CD4-positive, alpha-beta T cell (primary cell): ENCODE data around the gene CILP. TPM values are rescaled to one million over a fixed set of nuclear protein-coding genes. Genes with fewer than 3 reads are reported as not detected.

Experiments
- ATAC-seq: fragments of 200-7000 bp; cut with Tn5 transposase; one replicate; pipeline ENCODE4 v1.10.0; 2022; ENCODE audit warnings: mild to moderate bottlenecking; ENCODE audit not compliant: poor library complexity
- CTCF ChIA-PET: fragments of 350-600 bp; sonication (Branson Sonifier 250); formaldehyde crosslinking; loops from one replicate; lab custom pipeline; 2021; ENCODE audit warnings: antibody characterized with exemption, inconsistent platforms; lab: Charles Lee
- POLR2A ChIA-PET: fragments of 350-600 bp; sonication (Branson Sonifier 250); formaldehyde crosslinking; loops from one replicate; lab custom pipeline; 2021; ENCODE audit warnings: antibody characterized with exemption, inconsistent platforms; lab: Charles Lee
- DNase-seq, 14 experiments: peaks; one replicate each; pipeline ENCODE4 v3.0.0-alpha.2; 2013 to 2020; ENCODE audit warnings: mixed read lengths in 2 of 14
- H3K27ac ChIP-seq, 2 donors: one replicate each; pipeline versions ENCODE4 v1.5.1 to v1.7.0; 2013; ENCODE audit warnings: low read length in 2 of 2, low read depth in 1 of 2, mild to moderate bottlenecking in 1 of 2
- H3K27me3 ChIP-seq, 2 experiments: 1 replicate in 1 of 2; 2 replicates in 1 of 2; pipeline versions ENCODE4 v1.6.1 to v1.7.0; 2013; ENCODE audit warnings: low read length in 2 of 2, control low read depth in 1 of 2, mild to moderate bottlenecking in 1 of 2, moderate library complexity in 1 of 2; ENCODE audit not compliant: insufficient read depth in 2 of 2, control insufficient read depth in 1 of 2
- H3K36me3 ChIP-seq: one replicate; pipeline ENCODE4 v1.6.1; 2013; ENCODE audit warnings: low read length, control low read depth; ENCODE audit not compliant: insufficient read depth
- H3K4me1 ChIP-seq: one replicate; pipeline ENCODE4 v1.6.1; 2013; ENCODE audit warnings: low read length, control low read depth; ENCODE audit not compliant: insufficient read depth
- H3K4me3 ChIP-seq: one replicate; pipeline ENCODE4 v1.5.1; 2013; ENCODE audit warnings: mild to moderate bottlenecking, low read length, moderate library complexity
- H3K9me3 ChIP-seq, 2 experiments: 1 replicate in 1 of 2; 2 replicates in 1 of 2; pipeline versions ENCODE4 v1.6.1 to v1.7.0; 2013; ENCODE audit warnings: low read length in 2 of 2, mild to moderate bottlenecking in 2 of 2, control low read depth in 1 of 2, moderate library complexity in 1 of 2; ENCODE audit not compliant: control insufficient read depth in 1 of 2, insufficient read depth in 1 of 2
- H3K27ac Mint-ChIP-seq: one replicate; pipeline ENCODE4 v1.8.0; 2020; ENCODE audit warnings: mixed read lengths
- H3K27me3 Mint-ChIP-seq: one replicate; pipeline ENCODE4 v1.8.0; 2021; ENCODE audit warnings: mixed read lengths
- H3K36me3 Mint-ChIP-seq: one replicate; pipeline ENCODE4 v1.8.0; 2021; ENCODE audit warnings: low read depth, mixed read lengths
- H3K4me1 Mint-ChIP-seq: one replicate; pipeline ENCODE4 v1.8.0; 2021; ENCODE audit warnings: low read depth, mixed read lengths
- H3K4me3 Mint-ChIP-seq: one replicate; pipeline ENCODE4 v1.8.0; 2020; ENCODE audit warnings: mild to moderate bottlenecking, mixed read lengths
- H3K9me3 Mint-ChIP-seq: one replicate; pipeline ENCODE4 v1.8.0; 2020; ENCODE audit warnings: mixed read lengths
- intact Hi-C, 2 experiments: fragments of 100-400 bp; cut with DNase I in 1 of 2; cut with micrococcal nuclease in 1 of 2; formaldehyde crosslinking; loops; one replicate each; pipeline versions ENCODE4 v1.15.1 to v1.9.0; 2023 to 2025; cut with DNase I, micrococcal nuclease
- total RNA-seq, 174 experiments: library from RNA in 2 of 174; stranded (reverse) in 2 of 174; gene quantifications; one replicate each; pipeline ENCODE4 v1.2.3 and lab custom pipeline; 2021 to 2026
- TF ChIP-seq, protein P1 (sequence below): fragments of 200-600 bp; IDR thresholded peaks from one replicate; pipeline ENCODE4 v1.8.0; 2022; ENCODE audit warnings: antibody characterized with exemption, mild to moderate bottlenecking

Gene CILP
- total RNA-seq, 2 experiments from 2014 or later: 0.31 to 0.33 TPM

DNA sequence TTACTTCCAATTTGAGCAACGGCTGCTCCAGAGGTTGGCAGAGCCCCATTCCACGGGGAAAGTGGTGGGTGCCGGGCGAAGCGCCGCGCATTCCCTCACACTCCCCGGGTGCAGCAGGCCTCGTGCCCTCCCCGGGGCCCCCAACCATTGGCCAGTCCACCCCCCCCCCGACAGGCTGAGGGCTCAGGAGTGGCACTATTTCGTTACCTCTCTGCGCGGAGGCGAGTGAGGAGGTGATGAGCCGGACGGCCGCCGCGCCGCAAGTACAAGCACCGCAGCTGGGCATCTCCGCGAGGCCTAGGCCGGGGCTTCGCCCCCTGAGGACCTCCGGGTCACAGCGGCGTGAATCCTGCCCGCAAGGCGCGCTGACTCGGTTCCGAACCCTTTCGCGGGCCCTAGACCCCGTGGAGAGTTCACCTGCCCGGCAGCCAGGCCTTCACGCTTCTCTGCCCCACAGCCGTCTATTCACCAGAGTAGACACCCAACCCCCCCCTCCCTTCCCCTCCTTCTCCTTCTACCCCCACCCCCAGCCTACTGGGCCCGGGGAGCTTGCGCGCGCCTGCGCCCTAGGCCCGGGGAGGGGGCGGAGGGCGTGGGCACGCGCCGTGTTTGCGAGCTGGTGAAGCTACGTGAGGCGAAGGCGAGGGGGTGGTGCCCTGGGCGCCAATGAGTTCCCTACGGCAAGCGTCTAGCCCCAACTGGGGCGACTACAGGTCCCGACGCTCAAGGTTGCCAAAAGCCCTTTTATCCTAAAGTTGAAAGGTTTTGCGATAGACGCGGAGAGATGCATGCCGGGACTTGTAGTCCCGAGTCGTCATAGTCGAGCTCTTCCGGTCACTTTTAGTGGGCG is 26.2 kb downstream of the CILP start, which contains the start of gene CLPX:
TSS of gene CLPX (minus strand) at position 475 of the 850 bp plus-strand sequence. CDS start at position 286, 189 bp downstream.
- Histone ChIP-seq H3K27me3 (no peaks in the 10 kb centered on the region), H3K4me3 (peak within 1 kb of the TSS; percentile 91), H3K4me1 (peaks cover 29% of the 10 kb centered on the region), H3K36me3 (no peaks in the 10 kb centered on the region), H3K27ac (peak within 1 kb of the TSS; percentile 82 to 86), H3K9me3 (no peaks in the 10 kb centered on the region)
- peaks cover 33% of the 10 kb centered on the region for H3K4me1 Mint-ChIP-seq
- POLR2A ChIA-PET: interaction anchor here (0.5 to 4.0 kb wide), 15 partner anchors 9 to 1320 kb away, joined by 3 to 60 read pairs (median 5); partner anchors contain the start of genes CIAO2A, PARP16, PDCD7 and RNU5A-1
- H3K9me3 Mint-ChIP-seq: no peaks in the 10 kb centered on the region
- DNase-seq: peak; percentile 84 to 99 (median 90)
- CTCF ChIA-PET: interaction anchor here (0.9 to 2.8 kb wide), 2 partner anchors 112 to 1312 kb away, joined by 3 to 8 read pairs; partner anchors contain the start of gene SNAPC5
- H3K36me3 Mint-ChIP-seq: peaks cover 17% of the 10 kb centered on the region
- peak; percentile 97 for ATAC-seq
- H3K27ac Mint-ChIP-seq: peak within 1 kb of the TSS; percentile 85
- intact Hi-C loops: loop anchor here (1.0 to 10.0 kb wide), 11 partner anchors 50 to 800 kb away; partner anchors contain the start of genes RNU5A-1 (in 2 of the 2), RNU5B-1 (in 2 of the 2), MTFMT (in 1 of the 2) and PARP16 (in 1 of the 2)
- H3K4me3 Mint-ChIP-seq: peak within 1 kb of the TSS; percentile 94
- H3K27me3 Mint-ChIP-seq: no peaks in the 10 kb centered on the region
- TF ChIP-seq, protein P1, sequence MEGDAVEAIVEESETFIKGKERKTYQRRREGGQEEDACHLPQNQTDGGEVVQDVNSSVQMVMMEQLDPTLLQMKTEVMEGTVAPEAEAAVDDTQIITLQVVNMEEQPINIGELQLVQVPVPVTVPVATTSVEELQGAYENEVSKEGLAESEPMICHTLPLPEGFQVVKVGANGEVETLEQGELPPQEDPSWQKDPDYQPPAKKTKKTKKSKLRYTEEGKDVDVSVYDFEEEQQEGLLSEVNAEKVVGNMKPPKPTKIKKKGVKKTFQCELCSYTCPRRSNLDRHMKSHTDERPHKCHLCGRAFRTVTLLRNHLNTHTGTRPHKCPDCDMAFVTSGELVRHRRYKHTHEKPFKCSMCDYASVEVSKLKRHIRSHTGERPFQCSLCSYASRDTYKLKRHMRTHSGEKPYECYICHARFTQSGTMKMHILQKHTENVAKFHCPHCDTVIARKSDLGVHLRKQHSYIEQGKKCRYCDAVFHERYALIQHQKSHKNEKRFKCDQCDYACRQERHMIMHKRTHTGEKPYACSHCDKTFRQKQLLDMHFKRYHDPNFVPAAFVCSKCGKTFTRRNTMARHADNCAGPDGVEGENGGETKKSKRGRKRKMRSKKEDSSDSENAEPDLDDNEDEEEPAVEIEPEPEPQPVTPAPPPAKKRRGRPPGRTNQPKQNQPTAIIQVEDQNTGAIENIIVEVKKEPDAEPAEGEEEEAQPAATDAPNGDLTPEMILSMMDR: no peak

DNA sequence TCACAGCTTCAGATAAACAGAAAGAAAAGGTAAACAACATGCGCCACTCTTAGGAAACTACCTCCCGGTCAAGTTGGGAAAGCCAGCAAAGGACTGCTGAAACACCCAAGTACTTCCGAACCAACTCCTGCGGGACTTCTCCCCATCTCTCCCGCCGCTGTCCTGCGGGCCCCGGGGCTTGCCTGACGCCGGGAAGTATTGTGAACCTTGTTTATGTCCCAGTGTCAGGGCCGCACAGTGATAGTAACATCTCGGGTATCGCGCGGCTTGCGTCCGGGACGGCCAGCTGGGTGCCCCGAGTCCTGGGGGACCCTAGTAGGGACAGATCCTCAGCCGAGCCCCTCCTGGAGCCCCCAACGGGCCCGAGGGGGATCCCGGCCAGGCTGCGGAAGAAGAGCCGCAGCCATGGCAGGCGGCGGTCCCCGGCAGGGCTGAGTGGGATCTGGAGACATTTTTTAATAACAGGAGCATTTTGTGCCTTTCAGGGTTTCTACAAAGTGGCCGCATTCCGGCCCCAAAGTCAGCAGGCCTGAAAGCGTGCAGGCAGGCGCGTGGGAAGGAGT is 26.9 kb downstream of the CILP start:
- peak overlapping the region; percentile 91 for H3K4me3 ChIP-seq
- no peaks in the 10 kb centered on the region for H3K9me3 Mint-ChIP-seq
- intact Hi-C loops: loop anchor here (2.0 to 10.0 kb wide), 7 partner anchors 50 to 800 kb away; partner anchors contain the start of genes RNU5A-1 (in 2 of the 2), PCLAF (in 1 of the 2), PDCD7 (in 1 of the 2) and PLEKHO2 (in 1 of the 2)

More for the DNA sequence above, 26.9 kb downstream of the CILP start:
- peaks cover 40% of the 10 kb centered on the region for H3K4me1 Mint-ChIP-seq
- no peaks in the 10 kb centered on the region for H3K9me3 ChIP-seq
- H3K27ac ChIP-seq: peak overlapping the region; percentile 82 to 86
- H3K36me3 Mint-ChIP-seq: peaks cover 24% of the 10 kb centered on the region
- ATAC-seq (no peak), DNase-seq (peak; percentile 5 to 56 (median 16))
- ChIA-PET POLR2A (interaction anchor here (1.4 to 4.0 kb wide), 6 partner anchors 22 to 121 kb away, joined by 6 to 60 read pairs (median 26); partner anchors contain the start of genes PARP16, PDCD7, RNU5A-1 and RNU5B-1), CTCF (no interaction called here)
- H3K4me1 ChIP-seq: peaks cover 29% of the 10 kb centered on the region
- TF ChIP-seq, protein P1: no peak
- H3K27me3 ChIP-seq: no peaks in the 10 kb centered on the region
- H3K4me3 Mint-ChIP-seq: peak overlapping the region; percentile 94
- peak overlapping the region; percentile 85 for H3K27ac Mint-ChIP-seq
- H3K36me3 ChIP-seq: peaks cover 2% of the 10 kb centered on the region
- H3K27me3 Mint-ChIP-seq: no peaks in the 10 kb centered on the region
